Neural cell (in vitro differentiated cells): Measurements from ENCODE around the gene USP36. TPM values are rescaled to one million over a fixed set of nuclear protein-coding genes. Genes with fewer than 3 reads are reported as not detected.

Experiments used
- H2AFZ ChIP-seq: fragments of 200-600, 300-800 bp; sonication (generic), shearing (Covaris generic); 2 replicates; pipeline ENCODE4 v1.6.0; 2014; ENCODE audit warnings: low read depth, mild to moderate bottlenecking, antibody characterized with exemption, low read length, moderate library complexity
- H3F3A ChIP-seq: fragments of 200-600 bp; shearing (Covaris generic); 2 replicates; pipeline ENCODE4 v1.6.1; 2016; ENCODE audit warnings: mild to moderate bottlenecking, moderate library complexity, mixed read lengths, antibody characterized with exemption, low read length; ENCODE audit not compliant: insufficient read depth, poor library complexity, severe bottlenecking
- H3K27ac ChIP-seq: fragments of 200-600, 300-800 bp; sonication (generic), shearing (Covaris generic); 2 replicates; pipeline ENCODE4 v1.5.1; 2014; ENCODE audit warnings: mild to moderate bottlenecking, low read length, moderate library complexity
- H3K27me3 ChIP-seq: fragments of 300-800, 200-600 bp; sonication (generic), shearing (Covaris generic); 2 replicates; pipeline ENCODE4 v1.6.0; 2014; ENCODE audit warnings: mild to moderate bottlenecking, low read depth, low read length, moderate library complexity; ENCODE audit not compliant: insufficient read depth
- H3K36me3 ChIP-seq: fragments of 300-800, 200-600 bp; sonication (generic), shearing (Covaris generic); 2 replicates; pipeline ENCODE4 v1.5.1; 2014; ENCODE audit warnings: mild to moderate bottlenecking, antibody characterized with exemption, low read length, moderate library complexity; ENCODE audit not compliant: insufficient read depth
- H3K4me2 ChIP-seq: fragments of 300-800, 200-600 bp; sonication (generic), shearing (Covaris generic); 2 replicates; pipeline ENCODE4 v1.6.0; 2014; ENCODE audit warnings: mild to moderate bottlenecking, low read length
- H3K4me3 ChIP-seq: fragments of 300-800, 200-600 bp; sonication (generic), shearing (Covaris generic); 2 replicates; pipeline ENCODE4 v1.5.1; 2014; ENCODE audit warnings: mild to moderate bottlenecking, low read length, moderate library complexity
- H3K79me2 ChIP-seq: fragments of 200-600 bp; shearing (Covaris generic); replicated peaks from 2 replicates; pipeline ENCODE4 v1.6.0; 2014; ENCODE audit warnings: mild to moderate bottlenecking, low read length, moderate library complexity; ENCODE audit not compliant: insufficient read depth
- H3K9ac ChIP-seq: fragments of 300-800, 200-600 bp; sonication (generic), shearing (Covaris generic); 2 replicates; pipeline ENCODE4 v1.6.1; 2016; ENCODE audit warnings: mild to moderate bottlenecking, low read length, mixed read lengths
- H3K9me2 ChIP-seq: fragments of 200-600 bp; shearing (Covaris generic); 2 replicates; pipeline ENCODE4 v1.6.1; 2016; ENCODE audit warnings: mild to moderate bottlenecking, low read length, mixed read lengths; ENCODE audit not compliant: insufficient read depth
- H3K9me3 ChIP-seq: fragments of 200-600, 300-800 bp; sonication (generic), shearing (Covaris generic); 2 replicates; pipeline ENCODE4 v1.6.1; 2016; ENCODE audit warnings: mild to moderate bottlenecking, mixed run types, low read length, moderate library complexity, mixed read lengths
- H4K20me1 ChIP-seq: fragments of 200-600 bp; shearing (Covaris generic); 2 replicates; pipeline ENCODE4 v1.6.1; 2016; ENCODE audit warnings: mild to moderate bottlenecking, mixed run types; ENCODE audit not compliant: insufficient read depth
- CTCF ChIP-seq: fragments of 450-650 bp; IDR thresholded peaks from 2 replicates; pipeline ENCODE4 v1.5.1; 2014; ENCODE audit warnings: antibody characterized with exemption, mild to moderate bottlenecking, moderate library complexity; ENCODE audit not compliant: poor library complexity, severe bottlenecking
- EP300 ChIP-seq: fragments of 450-650 bp; conservative IDR thresholded peaks from 2 replicates; pipeline ENCODE4 v1.6.1; 2014; ENCODE audit warnings: antibody characterized with exemption, mild to moderate bottlenecking, moderate library complexity; ENCODE audit not compliant: poor library complexity, severe bottlenecking
- EZH2 ChIP-seq: fragments of 200-600, 300-800 bp; shearing (Covaris generic), sonication (generic); IDR thresholded peaks from 2 replicates; pipeline ENCODE4 v1.6.1; 2014; ENCODE audit warnings: antibody characterized with exemption, low read length, borderline replicate concordance, mild to moderate bottlenecking; ENCODE audit not compliant: insufficient read depth, poor library complexity, severe bottlenecking
- MXI1 ChIP-seq: fragments of 450-650 bp; conservative IDR thresholded peaks from 2 replicates; pipeline ENCODE4 v1.6.1; 2014; ENCODE audit warnings: antibody characterized with exemption, mild to moderate bottlenecking; ENCODE audit not compliant: poor library complexity, severe bottlenecking
- POLR2AphosphoS5 ChIP-seq: IDR thresholded peaks from 2 replicates; pipeline ENCODE4 v1.6.1; 2012
- RAD21 ChIP-seq: fragments of 450-650 bp; conservative IDR thresholded peaks from 2 replicates; pipeline ENCODE4 v1.6.1; 2014; ENCODE audit warnings: antibody characterized with exemption, mild to moderate bottlenecking, moderate library complexity
- REST ChIP-seq: IDR thresholded peaks from 2 replicates; pipeline ENCODE4 v1.6.1; 2012; ENCODE audit warnings: borderline replicate concordance
- SMC3 ChIP-seq: fragments of 450-650 bp; conservative IDR thresholded peaks from 2 replicates; pipeline ENCODE4 v1.6.1; 2014; ENCODE audit warnings: antibody characterized with exemption, mild to moderate bottlenecking, moderate library complexity; ENCODE audit not compliant: poor library complexity
- TAF1 ChIP-seq: IDR thresholded peaks from 2 replicates; pipeline ENCODE4 v1.6.1; 2012; ENCODE audit warnings: low read depth
- polyA plus RNA-seq: library from polyadenylated mRNA; depleted of rRNA; stranded (reverse); fragments of >200 nt; gene quantifications from 2 replicates; pipeline ENCODE4 v1.2.3, GENCODE V29; 2014

The USP36 gene
- polyA plus RNA-seq, 1 donor from 2014 or later, result 14.4 TPM

- H3K36me3 ChIP-seq, result no peaks in the 10 kb centered on the region
- no peaks in the 10 kb centered on the region for H3K79me2 ChIP-seq
- no peak overlapping the region for H3K9ac ChIP-seq
- H3K4me2 ChIP-seq, result no peak overlapping the region
- no peaks in the 10 kb centered on the region for H3F3A ChIP-seq
- no peak overlapping the region for H3K27ac ChIP-seq
- H3K27me3 ChIP-seq, result no peaks in the 10 kb centered on the region
- no peaks in the 10 kb centered on the region for H3K9me3 ChIP-seq
- H3K9me2 ChIP-seq, result no peaks in the 10 kb centered on the region
- TF ChIP-seq POLR2AphosphoS5 (no peak), EZH2 (no peak), CTCF (no peak), TAF1 (no peak), RAD21 (no peak), MXI1 (no peak), REST (no peak)
- no peak overlapping the region for H3K4me3 ChIP-seq
- no peaks in the 10 kb centered on the region for H4K20me1 ChIP-seq
- H2AFZ ChIP-seq, result no peak overlapping the region
These were observed 31.9 kb upstream of the USP36 start for GRCh38 chr17:78872486-78872885.

GRCh38 chr17:78870621-78871020, 30.0 kb upstream of the USP36 start:
- Histone ChIP-seq H3K9me2 (no peaks in the 10 kb centered on the region), H3K4me2 (no peak overlapping the region), H3K36me3 (no peaks in the 10 kb centered on the region), H2AFZ (no peak overlapping the region), H3K9me3 (no peaks in the 10 kb centered on the region), H4K20me1 (no peaks in the 10 kb centered on the region), H3K27ac (no peak overlapping the region), H3K9ac (no peak overlapping the region), H3K27me3 (no peaks in the 10 kb centered on the region), H3F3A (no peaks in the 10 kb centered on the region), H3K4me3 (no peak overlapping the region), H3K79me2 (no peaks in the 10 kb centered on the region)
- TF ChIP-seq POLR2AphosphoS5 (no peak), SMC3 (no peak), MXI1 (no peak), EP300 (no peak), TAF1 (no peak)

GRCh38 chr17:78868391-78868790, 27.8 kb upstream of the USP36 start:
- no peaks in the 10 kb centered on the region for H3K27me3 ChIP-seq
- no peaks in the 10 kb centered on the region for H3K36me3 ChIP-seq
- no peaks in the 10 kb centered on the region for H3K9me2 ChIP-seq
- H3K79me2 ChIP-seq, result no peaks in the 10 kb centered on the region
- no peak overlapping the region for H3K9ac ChIP-seq
- H3K27ac ChIP-seq, result no peak overlapping the region
- no peak for TF ChIP-seq MXI1
- no peak for TF ChIP-seq TAF1
- no peak for TF ChIP-seq CTCF
- no peak for TF ChIP-seq SMC3
- TF ChIP-seq RAD21, result no peak
- TF ChIP-seq REST, result no peak
- TF ChIP-seq EP300, result no peak
- no peak for TF ChIP-seq POLR2AphosphoS5
- no peak for TF ChIP-seq EZH2
- no peak overlapping the region for H3K4me2 ChIP-seq
- H3K4me3 ChIP-seq, result no peak overlapping the region
- no peaks in the 10 kb centered on the region for H3K9me3 ChIP-seq
- no peaks in the 10 kb centered on the region for H3F3A ChIP-seq
- no peak overlapping the region for H2AFZ ChIP-seq
- H4K20me1 ChIP-seq, result no peaks in the 10 kb centered on the region
